Measurements from ENCODE around the gene MT1A. TPM values are rescaled to one million over a fixed set of nuclear protein-coding genes. Genes with fewer than 3 reads are reported as not detected.

MT1A gene
- polyA plus RNA-seq, 1 donor (not counting 4 experiments of a cell fraction or from before 2014, with no cell fraction given), result not detected

DNA sequence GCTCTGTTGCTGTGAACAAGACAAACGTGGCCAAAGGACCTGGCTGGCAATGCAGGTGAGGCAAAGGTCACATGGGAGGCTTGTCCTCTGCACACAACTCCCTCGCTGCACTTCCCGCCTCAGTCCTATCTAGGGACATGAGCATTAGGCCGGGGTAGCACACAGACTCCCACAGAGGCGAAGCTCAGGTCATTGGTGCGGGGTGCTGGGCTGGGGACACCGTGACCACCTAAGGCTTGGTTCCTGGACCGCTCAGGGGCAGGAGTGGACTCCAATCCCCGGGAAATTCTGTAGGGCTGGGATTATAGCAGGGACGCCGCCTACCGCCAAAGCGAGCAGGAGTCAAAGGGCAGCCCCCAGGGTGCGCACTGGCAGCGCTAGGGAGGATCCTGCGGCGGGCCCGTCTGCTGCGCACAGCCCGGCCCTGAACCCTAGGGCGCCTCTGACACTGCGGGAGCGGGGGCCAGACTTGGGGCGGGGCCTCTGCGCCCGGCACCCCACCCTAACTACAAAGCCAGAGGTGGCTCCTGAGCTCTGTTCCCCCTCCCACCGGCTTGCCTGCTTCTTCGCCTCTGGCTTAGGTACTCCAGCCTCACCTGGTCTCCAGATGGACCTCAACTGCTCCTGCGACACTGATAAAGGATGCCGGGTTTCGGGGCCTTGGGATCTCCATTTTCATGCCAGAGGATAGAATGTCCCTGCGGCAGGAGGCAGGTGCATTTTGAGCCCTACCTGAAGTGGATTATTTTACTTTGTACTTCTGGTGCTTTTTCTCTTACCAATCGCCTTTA is 9.4 kb downstream of the MT1A start:
- DNase-seq (ENCODE audit: low read depth, low spot score), result no peak
- H3K9me1 ChIP-seq (ENCODE audit: control insufficient read depth, extremely low read depth, insufficient read depth, low read length), result no peaks in the 10 kb centered on the region
- no peak overlapping the region for H3K4me3 ChIP-seq (ENCODE audit: control insufficient read depth in 2 of 3, extremely low read depth in 1 of 3, insufficient read depth in 2 of 3, low read depth in 1 of 3, low read length in 3 of 3)
- H4K20me1 ChIP-seq (ENCODE audit: control insufficient read depth, extremely low read depth, insufficient read depth, low read length), result no peaks in the 10 kb centered on the region
- peaks cover 17% of the 10 kb centered on the region for H3K4me1 ChIP-seq (ENCODE audit: control insufficient read depth, extremely low read depth, insufficient read depth, low read length)
- no peak for TF ChIP-seq EZH2 (IDR thresholded peaks at IDR 0.05; ENCODE audit: low read length)
- TF ChIP-seq, protein P1, sequence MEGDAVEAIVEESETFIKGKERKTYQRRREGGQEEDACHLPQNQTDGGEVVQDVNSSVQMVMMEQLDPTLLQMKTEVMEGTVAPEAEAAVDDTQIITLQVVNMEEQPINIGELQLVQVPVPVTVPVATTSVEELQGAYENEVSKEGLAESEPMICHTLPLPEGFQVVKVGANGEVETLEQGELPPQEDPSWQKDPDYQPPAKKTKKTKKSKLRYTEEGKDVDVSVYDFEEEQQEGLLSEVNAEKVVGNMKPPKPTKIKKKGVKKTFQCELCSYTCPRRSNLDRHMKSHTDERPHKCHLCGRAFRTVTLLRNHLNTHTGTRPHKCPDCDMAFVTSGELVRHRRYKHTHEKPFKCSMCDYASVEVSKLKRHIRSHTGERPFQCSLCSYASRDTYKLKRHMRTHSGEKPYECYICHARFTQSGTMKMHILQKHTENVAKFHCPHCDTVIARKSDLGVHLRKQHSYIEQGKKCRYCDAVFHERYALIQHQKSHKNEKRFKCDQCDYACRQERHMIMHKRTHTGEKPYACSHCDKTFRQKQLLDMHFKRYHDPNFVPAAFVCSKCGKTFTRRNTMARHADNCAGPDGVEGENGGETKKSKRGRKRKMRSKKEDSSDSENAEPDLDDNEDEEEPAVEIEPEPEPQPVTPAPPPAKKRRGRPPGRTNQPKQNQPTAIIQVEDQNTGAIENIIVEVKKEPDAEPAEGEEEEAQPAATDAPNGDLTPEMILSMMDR (optimal IDR thresholded peaks at IDR 0.05 in 1 of 3, IDR thresholded peaks at IDR 0.05 in 1 of 3, conservative IDR thresholded peaks at IDR 0.05 in 1 of 3; ENCODE audit: extremely low read depth in 1 of 3, insufficient read depth in 2 of 3, low read length in 3 of 3), result no peak
- dilution Hi-C loops (cut with MboI; ENCODE audit: extremely low pct_ligation_motif_present, low sequenced_read_pairs), result no loop called here
- H2AFZ ChIP-seq (ENCODE audit: control insufficient read depth, low read length), result no peak overlapping the region
- H3K9ac ChIP-seq (ENCODE audit: control insufficient read depth, extremely low read depth, insufficient read depth, low read length), result no peak overlapping the region
- H3K27me3 ChIP-seq (ENCODE audit: control insufficient read depth, extremely low read depth, insufficient read depth, low read length), result peaks cover 5% of the 10 kb centered on the region
- no peaks in the 10 kb centered on the region for H3K79me2 ChIP-seq (ENCODE audit: control insufficient read depth, insufficient read depth, low read length)
- H3K4me2 ChIP-seq (ENCODE audit: control insufficient read depth, extremely low read depth, insufficient read depth, low read depth, low read length), result no peak overlapping the region
- no peaks in the 10 kb centered on the region for H3K9me3 ChIP-seq (ENCODE audit: control insufficient read depth, low read depth, low read length)
- no peak for FAIRE-seq
- H3K36me3 ChIP-seq (ENCODE audit: control insufficient read depth in 2 of 2, extremely low read depth in 1 of 2, insufficient read depth in 2 of 2, low read length in 2 of 2), result no peaks in the 10 kb centered on the region
- no peak overlapping the region for H3K27ac ChIP-seq (ENCODE audit: control insufficient read depth, insufficient read depth, low read length)

DNA sequence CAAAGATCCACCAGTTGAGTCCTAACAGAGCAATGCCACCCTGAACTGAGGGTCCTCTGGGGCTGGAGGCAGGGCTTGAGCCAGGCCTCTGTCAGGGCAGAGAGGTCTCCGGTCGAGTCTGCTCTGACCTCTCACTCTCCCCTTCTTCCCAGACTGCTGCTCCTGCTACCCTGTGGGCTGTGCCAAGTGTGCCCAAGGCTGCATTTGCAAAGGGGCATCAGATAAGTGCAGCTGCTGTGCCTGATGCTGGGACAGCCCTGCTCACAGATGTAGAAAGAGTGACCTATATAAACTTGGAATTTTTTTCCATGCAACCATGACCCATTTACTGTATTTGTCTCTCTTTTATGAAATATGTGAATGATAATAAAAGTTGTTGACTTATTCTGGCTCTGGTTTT is 10.8 kb downstream of the MT1A start:
- Histone ChIP-seq H3K27ac (ENCODE audit: control insufficient read depth, insufficient read depth, low read length) (no peak overlapping the region), H3K9me3 (ENCODE audit: control insufficient read depth, low read depth, low read length) (no peaks in the 10 kb centered on the region), H3K4me1 (ENCODE audit: control insufficient read depth, extremely low read depth, insufficient read depth, low read length) (peaks cover 14% of the 10 kb centered on the region), H3K36me3 (ENCODE audit: control insufficient read depth in 2 of 2, extremely low read depth in 1 of 2, insufficient read depth in 2 of 2, low read length in 2 of 2) (no peaks in the 10 kb centered on the region), H4K20me1 (ENCODE audit: control insufficient read depth, extremely low read depth, insufficient read depth, low read length) (no peaks in the 10 kb centered on the region), H3K9ac (ENCODE audit: control insufficient read depth, extremely low read depth, insufficient read depth, low read length) (no peak overlapping the region), H3K4me2 (ENCODE audit: control insufficient read depth, extremely low read depth, insufficient read depth, low read depth, low read length) (no peak overlapping the region), H3K79me2 (ENCODE audit: control insufficient read depth, insufficient read depth, low read length) (no peaks in the 10 kb centered on the region), H2AFZ (ENCODE audit: control insufficient read depth, low read length) (no peak overlapping the region), H3K9me1 (ENCODE audit: control insufficient read depth, extremely low read depth, insufficient read depth, low read length) (no peaks in the 10 kb centered on the region), H3K27me3 (ENCODE audit: control insufficient read depth, extremely low read depth, insufficient read depth, low read length) (peaks cover 5% of the 10 kb centered on the region), H3K4me3 (ENCODE audit: control insufficient read depth in 2 of 3, extremely low read depth in 1 of 3, insufficient read depth in 2 of 3, low read depth in 1 of 3, low read length in 3 of 3) (no peak overlapping the region)
- TF ChIP-seq EZH2 (IDR thresholded peaks at IDR 0.05; ENCODE audit: low read length), result no peak
- TF ChIP-seq, protein P1 (optimal IDR thresholded peaks at IDR 0.05 in 1 of 3, IDR thresholded peaks at IDR 0.05 in 1 of 3, conservative IDR thresholded peaks at IDR 0.05 in 1 of 3; ENCODE audit: extremely low read depth in 1 of 3, insufficient read depth in 2 of 3, low read length in 3 of 3), result no peak
- DNase-seq (ENCODE audit: low read depth, low spot score), result no peak
- FAIRE-seq, result no peak
- dilution Hi-C loops (cut with MboI; ENCODE audit: extremely low pct_ligation_motif_present, low sequenced_read_pairs), result no loop called here

Measured in keratinocyte (primary cell).